GM06990 (cell line): ENCODE measurements around the gene AMH.

Source experiments
- DNase-seq: peaks from one replicate; pipeline ENCODE4 v3.0.0-alpha.2; 2011; ENCODE audit not compliant: insufficient read length; ENCODE audit errors: extremely low read depth
- H3K27me3 ChIP-seq: replicated peaks from 2 replicates; pipeline ENCODE4 v1.6.0; 2011; ENCODE audit warnings: low read length; ENCODE audit not compliant: control insufficient read depth, insufficient read depth
- H3K36me3 ChIP-seq: 2 replicates; pipeline ENCODE4 v1.5.1; 2011; ENCODE audit warnings: low read length; ENCODE audit not compliant: control insufficient read depth, insufficient read depth
- H3K4me3 ChIP-seq: replicated peaks from 2 replicates; pipeline ENCODE4 v1.5.1; 2011; ENCODE audit warnings: low read depth, mild to moderate bottlenecking, control low read depth, low read length
- CTCF ChIP-seq: IDR thresholded peaks from 2 replicates; pipeline ENCODE4 v1.5.1; 2011; ENCODE audit warnings: low read length, control low read depth, mild to moderate bottlenecking, inconsistent platforms; ENCODE audit not compliant: insufficient read depth, poor library complexity, severe bottlenecking

AMH gene

GRCh38 chr19:2227415-2228156, 21.5 kb upstream of the AMH start:
- Histone ChIP-seq H3K4me3 (no peak overlapping the region), H3K36me3 (peaks cover 35% of the 10 kb centered on the region)
- no peak for TF ChIP-seq CTCF

GRCh38 chr19:2228157-2229030, 20.7 kb upstream of the AMH start:
- Histone ChIP-seq H3K36me3 (peaks cover 41% of the 10 kb centered on the region), H3K27me3 (no peaks in the 10 kb centered on the region), H3K4me3 (no peak overlapping the region)
- DNase-seq: no peak
- TF ChIP-seq CTCF: no peak

More at GRCh38 chr19:2227415-2228156, 21.5 kb upstream of the AMH start:
- no peaks in the 10 kb centered on the region for H3K27me3 ChIP-seq
- peak; percentile 86 for DNase-seq

- Histone ChIP-seq H3K27me3 (no peaks in the 10 kb centered on the region), H3K4me3 (no peak overlapping the region), H3K36me3 (peaks cover 45% of the 10 kb centered on the region)
- TF ChIP-seq CTCF: no peak
- DNase-seq: no peak
Observed at GRCh38 chr19:2229103-2230032, 19.8 kb upstream of the AMH start.

GRCh38 chr19:2230033-2230531, 19.0 kb upstream of the AMH start:
- TF ChIP-seq CTCF: no peak
- peaks cover 42% of the 10 kb centered on the region for H3K36me3 ChIP-seq
- DNase-seq: no peak
- no peaks in the 10 kb centered on the region for H3K27me3 ChIP-seq
- H3K4me3 ChIP-seq: no peak overlapping the region

GRCh38 chr19:2230807-2231533, 18.2 kb upstream of the AMH start:
- Histone ChIP-seq H3K36me3 (peaks cover 36% of the 10 kb centered on the region), H3K4me3 (no peak overlapping the region), H3K27me3 (no peaks in the 10 kb centered on the region)
- DNase-seq: no peak
- TF ChIP-seq CTCF: no peak
